HepG2 (cell line): ENCODE measurements around the gene FOXD2. TPM values are rescaled to one million over a fixed set of nuclear protein-coding genes. Genes with fewer than 3 reads are reported as not detected.

Experiments
- ATAD3A ChIP-seq: sonication (generic); formaldehyde crosslinking; IDR thresholded peaks from 2 replicates; pipeline ENCODE4 v1.4.0; 2020; ENCODE audit warnings: missing genetic modification reagents
- CEBPG ChIP-seq: IDR thresholded peaks from 2 replicates; pipeline ENCODE4 v1.6.1; 2016
- CENPBD1 ChIP-seq: sonication (generic); formaldehyde crosslinking; IDR thresholded peaks from 2 replicates; pipeline ENCODE4 v1.8.0; 2022; ENCODE audit warnings: missing genetic modification reagents, low read depth, mild to moderate bottlenecking, borderline replicate concordance
- FOXO1 ChIP-seq: sonication (generic); formaldehyde crosslinking; IDR thresholded peaks from 2 replicates; pipeline ENCODE4 v1.4.0; 2020; ENCODE audit warnings: missing genetic modification reagents
- KDM2A ChIP-seq: sonication (generic); formaldehyde crosslinking; IDR thresholded peaks from 2 replicates; pipeline ENCODE4 v1.4.0; 2020; ENCODE audit warnings: low read depth, missing genetic modification reagents, borderline replicate concordance
- MXD1 ChIP-seq: sonication (generic); formaldehyde crosslinking; IDR thresholded peaks from 2 replicates; pipeline ENCODE4 v1.4.0; 2020; ENCODE audit warnings: mild to moderate bottlenecking, missing genetic modification reagents
- SATB2 ChIP-seq: sonication (generic); formaldehyde crosslinking; IDR thresholded peaks from 2 replicates; pipeline ENCODE4 v1.5.0; 2020; ENCODE audit warnings: missing genetic modification reagents
- ZNF121 ChIP-seq: sonication (generic); formaldehyde crosslinking; IDR thresholded peaks from 2 replicates; pipeline ENCODE4 v1.5.0; 2020; ENCODE audit warnings: mild to moderate bottlenecking, missing genetic modification reagents
- ZNF329 ChIP-seq: sonication (generic); formaldehyde crosslinking; IDR thresholded peaks from 2 replicates; pipeline ENCODE4 v1.9.0; 2021; ENCODE audit warnings: low read depth, mild to moderate bottlenecking, missing genetic modification reagents
- ZNF562 ChIP-seq: sonication (generic); formaldehyde crosslinking; IDR thresholded peaks from 2 replicates; pipeline ENCODE4 v1.8.0; 2022; ENCODE audit warnings: missing genetic modification reagents, borderline replicate concordance
- ZNF878 ChIP-seq: sonication (generic); formaldehyde crosslinking; IDR thresholded peaks from 2 replicates; pipeline ENCODE4 v1.8.1; 2023; ENCODE audit warnings: mild to moderate bottlenecking, missing genetic modification reagents, moderate library complexity
- polyA plus RNA-seq, 8 experiments: library from polyadenylated mRNA; depleted of rRNA in 3 of 8; stranded (reverse) in 7 of 8; unstranded in 1 of 8; fragments of >200 nt; fragmentation: Illumina TruSeq in 4 of 8; extraction: Trizol in 4 of 8; gene quantifications; 2 replicates each; pipeline versions ENCODE4 v1.2.1 to v1.2.3, GENCODE V29; 2011 to 2016; ENCODE audit warnings: low read depth in 4 of 8, missing spikeins in 1 of 8, mixed read lengths in 1 of 8; ENCODE audit not compliant: insufficient read depth in 1 of 8
- total RNA-seq, 5 experiments: library from RNA; depleted of rRNA; stranded (reverse); fragments of >200 nt; fragmentation: Illumina TruSeq; extraction: Trizol; gene quantifications; 2 replicates each; pipeline ENCODE4 v1.2.3, GENCODE V29; 2016; ENCODE audit warnings: low read depth in 1 of 5
- TF ChIP-seq, protein P1 (sequence below): sonication (generic); formaldehyde crosslinking; IDR thresholded peaks from 2 replicates; pipeline ENCODE4 v1.8.0; 2022; ENCODE audit warnings: mild to moderate bottlenecking, missing genetic modification reagents
- TF ChIP-seq, protein P2 (sequence below), 2 experiments: sonication (generic) in 1 of 2; formaldehyde crosslinking in 1 of 2; IDR thresholded peaks; 2 replicates each; pipeline versions ENCODE4 v1.6.1 to v1.9.0; 2014 to 2022; ENCODE audit warnings: antibody characterized with exemption in 1 of 2, borderline replicate concordance in 1 of 2, inconsistent platforms in 1 of 2, low read depth in 1 of 2, missing genetic modification reagents in 1 of 2
- TF ChIP-seq, protein P3 (sequence below): sonication (generic); formaldehyde crosslinking; IDR thresholded peaks from 2 replicates; pipeline ENCODE4 v1.4.0; 2020; ENCODE audit warnings: missing genetic modification reagents
- TF ChIP-seq, protein P4 (sequence below): sonication (generic); formaldehyde crosslinking; IDR thresholded peaks from 2 replicates; pipeline ENCODE4 v1.4.0; 2020; ENCODE audit warnings: missing genetic modification reagents

FOXD2 gene
- total and polyA plus RNA-seq, 2 of the 13 experiments (the other 11 are each of a cell fraction or from before 2014, with no cell fraction given), result 0.01 to 0.09 TPM

DNA sequence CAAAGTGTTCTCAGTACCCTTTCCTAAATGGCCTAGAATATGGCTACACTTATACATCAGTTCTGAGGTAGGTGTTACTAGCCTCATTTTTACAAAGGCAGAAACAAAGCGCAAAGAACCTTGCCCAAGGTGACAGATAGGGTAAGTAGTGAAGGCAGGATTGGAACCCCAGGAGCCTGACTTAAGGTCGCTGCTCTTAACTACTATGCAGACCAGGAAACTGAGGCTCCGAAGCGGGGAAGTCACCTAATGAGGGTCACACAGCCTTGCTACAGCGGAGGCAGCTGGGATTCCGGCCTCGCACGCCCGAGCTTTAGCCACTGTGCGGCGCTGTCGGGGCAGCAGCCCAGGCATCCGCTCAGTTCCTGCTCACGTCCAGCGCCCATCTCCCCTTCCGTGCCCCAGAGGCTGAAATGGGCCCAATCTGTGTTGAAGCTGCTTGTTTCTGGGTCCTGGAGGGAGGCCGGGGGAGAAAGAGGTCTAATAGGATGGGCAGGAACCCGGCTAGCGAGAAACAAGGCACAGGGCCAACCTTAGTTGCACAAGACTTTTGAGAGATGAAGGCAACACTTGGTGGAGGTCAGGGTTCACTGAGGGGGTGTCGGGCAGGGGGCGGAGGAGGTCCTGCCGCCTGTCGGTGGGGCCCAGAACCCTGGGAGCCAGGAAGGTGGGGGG lies 1.4 kb upstream of the FOXD2 start (continued):
- 0 out of 2 replicates have a peak, but pooled peaks have one; percentile 2 for TF ChIP-seq MXD1
- no peak for TF ChIP-seq ZNF878
- TF ChIP-seq, protein P1, sequence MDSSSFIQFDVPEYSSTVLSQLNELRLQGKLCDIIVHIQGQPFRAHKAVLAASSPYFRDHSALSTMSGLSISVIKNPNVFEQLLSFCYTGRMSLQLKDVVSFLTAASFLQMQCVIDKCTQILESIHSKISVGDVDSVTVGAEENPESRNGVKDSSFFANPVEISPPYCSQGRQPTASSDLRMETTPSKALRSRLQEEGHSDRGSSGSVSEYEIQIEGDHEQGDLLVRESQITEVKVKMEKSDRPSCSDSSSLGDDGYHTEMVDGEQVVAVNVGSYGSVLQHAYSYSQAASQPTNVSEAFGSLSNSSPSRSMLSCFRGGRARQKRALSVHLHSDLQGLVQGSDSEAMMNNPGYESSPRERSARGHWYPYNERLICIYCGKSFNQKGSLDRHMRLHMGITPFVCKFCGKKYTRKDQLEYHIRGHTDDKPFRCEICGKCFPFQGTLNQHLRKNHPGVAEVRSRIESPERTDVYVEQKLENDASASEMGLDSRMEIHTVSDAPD (CRISPR knock-in tag), result no peak
- TF ChIP-seq KDM2A, result peak; percentile 78
- TF ChIP-seq CEBPG, result peak; percentile 58; the same call in 1 of the 2 replicates
- TF ChIP-seq ZNF329, result no peak
- TF ChIP-seq, protein P2, sequence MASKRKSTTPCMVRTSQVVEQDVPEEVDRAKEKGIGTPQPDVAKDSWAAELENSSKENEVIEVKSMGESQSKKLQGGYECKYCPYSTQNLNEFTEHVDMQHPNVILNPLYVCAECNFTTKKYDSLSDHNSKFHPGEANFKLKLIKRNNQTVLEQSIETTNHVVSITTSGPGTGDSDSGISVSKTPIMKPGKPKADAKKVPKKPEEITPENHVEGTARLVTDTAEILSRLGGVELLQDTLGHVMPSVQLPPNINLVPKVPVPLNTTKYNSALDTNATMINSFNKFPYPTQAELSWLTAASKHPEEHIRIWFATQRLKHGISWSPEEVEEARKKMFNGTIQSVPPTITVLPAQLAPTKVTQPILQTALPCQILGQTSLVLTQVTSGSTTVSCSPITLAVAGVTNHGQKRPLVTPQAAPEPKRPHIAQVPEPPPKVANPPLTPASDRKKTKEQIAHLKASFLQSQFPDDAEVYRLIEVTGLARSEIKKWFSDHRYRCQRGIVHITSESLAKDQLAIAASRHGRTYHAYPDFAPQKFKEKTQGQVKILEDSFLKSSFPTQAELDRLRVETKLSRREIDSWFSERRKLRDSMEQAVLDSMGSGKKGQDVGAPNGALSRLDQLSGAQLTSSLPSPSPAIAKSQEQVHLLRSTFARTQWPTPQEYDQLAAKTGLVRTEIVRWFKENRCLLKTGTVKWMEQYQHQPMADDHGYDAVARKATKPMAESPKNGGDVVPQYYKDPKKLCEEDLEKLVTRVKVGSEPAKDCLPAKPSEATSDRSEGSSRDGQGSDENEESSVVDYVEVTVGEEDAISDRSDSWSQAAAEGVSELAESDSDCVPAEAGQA (IDR thresholded peaks at IDR 0.05; ENCODE audit: low read depth), result no peak
- TF ChIP-seq, protein P2 (CRISPR knock-in tag; IDR thresholded peaks at IDR 0.05; ENCODE audit: borderline replicate concordance), result no peak
- TF ChIP-seq ZNF121 (CRISPR knock-in tag), result 0 out of 2 replicates have a peak, but pooled peaks have one; percentile 28
- TF ChIP-seq, protein P3, sequence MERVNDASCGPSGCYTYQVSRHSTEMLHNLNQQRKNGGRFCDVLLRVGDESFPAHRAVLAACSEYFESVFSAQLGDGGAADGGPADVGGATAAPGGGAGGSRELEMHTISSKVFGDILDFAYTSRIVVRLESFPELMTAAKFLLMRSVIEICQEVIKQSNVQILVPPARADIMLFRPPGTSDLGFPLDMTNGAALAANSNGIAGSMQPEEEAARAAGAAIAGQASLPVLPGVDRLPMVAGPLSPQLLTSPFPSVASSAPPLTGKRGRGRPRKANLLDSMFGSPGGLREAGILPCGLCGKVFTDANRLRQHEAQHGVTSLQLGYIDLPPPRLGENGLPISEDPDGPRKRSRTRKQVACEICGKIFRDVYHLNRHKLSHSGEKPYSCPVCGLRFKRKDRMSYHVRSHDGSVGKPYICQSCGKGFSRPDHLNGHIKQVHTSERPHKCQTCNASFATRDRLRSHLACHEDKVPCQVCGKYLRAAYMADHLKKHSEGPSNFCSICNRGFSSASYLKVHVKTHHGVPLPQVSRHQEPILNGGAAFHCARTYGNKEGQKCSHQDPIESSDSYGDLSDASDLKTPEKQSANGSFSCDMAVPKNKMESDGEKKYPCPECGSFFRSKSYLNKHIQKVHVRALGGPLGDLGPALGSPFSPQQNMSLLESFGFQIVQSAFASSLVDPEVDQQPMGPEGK (CRISPR knock-in tag), result peak; percentile 65
- TF ChIP-seq SATB2 (CRISPR knock-in tag), result no peak
- TF ChIP-seq ATAD3A (CRISPR knock-in tag), result no peak
- TF ChIP-seq CENPBD1 (CRISPR knock-in tag), result no peak
- peak; percentile 39; the same call in 1 of the 2 replicates for TF ChIP-seq FOXO1 (CRISPR knock-in tag)
- TF ChIP-seq, protein P4, sequence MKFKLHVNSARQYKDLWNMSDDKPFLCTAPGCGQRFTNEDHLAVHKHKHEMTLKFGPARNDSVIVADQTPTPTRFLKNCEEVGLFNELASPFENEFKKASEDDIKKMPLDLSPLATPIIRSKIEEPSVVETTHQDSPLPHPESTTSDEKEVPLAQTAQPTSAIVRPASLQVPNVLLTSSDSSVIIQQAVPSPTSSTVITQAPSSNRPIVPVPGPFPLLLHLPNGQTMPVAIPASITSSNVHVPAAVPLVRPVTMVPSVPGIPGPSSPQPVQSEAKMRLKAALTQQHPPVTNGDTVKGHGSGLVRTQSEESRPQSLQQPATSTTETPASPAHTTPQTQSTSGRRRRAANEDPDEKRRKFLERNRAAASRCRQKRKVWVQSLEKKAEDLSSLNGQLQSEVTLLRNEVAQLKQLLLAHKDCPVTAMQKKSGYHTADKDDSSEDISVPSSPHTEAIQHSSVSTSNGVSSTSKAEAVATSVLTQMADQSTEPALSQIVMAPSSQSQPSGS, result no peak
- no peak for TF ChIP-seq ZNF562 (CRISPR knock-in tag)
